Amniotic stem cell (primary cell): ENCODE results near the gene KCNA5.

Experiments
- DNase-seq: peaks from one replicate; lab custom pipeline; 2025; lab: John Stamatoyannopoulos, UW

KCNA5 gene

GRCh38 chr12:5027046-5027821, 16.4 kb upstream of the KCNA5 start:
- no peak for DNase-seq

- DNase-seq: no peak
Observed at GRCh38 chr12:5030066-5030465, 13.6 kb upstream of the KCNA5 start.

- no peak for DNase-seq
Observed at GRCh38 chr12:5031242-5031641, 12.4 kb upstream of the KCNA5 start.

GRCh38 chr12:5031958-5032357, 11.7 kb upstream of the KCNA5 start:
- no peak for DNase-seq

- DNase-seq: no peak
Observed at GRCh38 chr12:5032821-5033220, 10.9 kb upstream of the KCNA5 start.

- DNase-seq: no peak
Observed at GRCh38 chr12:5033883-5034282, 9.8 kb upstream of the KCNA5 start.

GRCh38 chr12:5034603-5035002, 9.1 kb upstream of the KCNA5 start:
- DNase-seq: no peak

GRCh38 chr12:5035618-5036017, 8.1 kb upstream of the KCNA5 start:
- no peak for DNase-seq

- no peak for DNase-seq
Observed at GRCh38 chr12:5036031-5036430, 7.6 kb upstream of the KCNA5 start.

- DNase-seq: no peak
Observed at GRCh38 chr12:5037795-5038357, 5.8 kb upstream of the KCNA5 start.

- no peak for DNase-seq
Observed at GRCh38 chr12:5038781-5039311, 4.8 kb upstream of the KCNA5 start.

GRCh38 chr12:5039815-5040214, 3.9 kb upstream of the KCNA5 start:
- no peak for DNase-seq

GRCh38 chr12:5040368-5040767, 3.3 kb upstream of the KCNA5 start:
- no peak for DNase-seq

- no peak for DNase-seq
Observed at GRCh38 chr12:5044420-5045295, 979 bp downstream of the KCNA5 start.

GRCh38 chr12:5047094-5047493, 3.4 kb downstream of the KCNA5 start:
- DNase-seq: no peak

- DNase-seq: no peak
Observed at GRCh38 chr12:5047729-5048128, 4.0 kb downstream of the KCNA5 start.

GRCh38 chr12:5050542-5050941, 6.9 kb downstream of the KCNA5 start:
- DNase-seq: no peak

- DNase-seq: no peak
Observed at GRCh38 chr12:5051334-5051733, 7.7 kb downstream of the KCNA5 start.

- no peak for DNase-seq
Observed at GRCh38 chr12:5051913-5052312, 8.2 kb downstream of the KCNA5 start.

- no peak for DNase-seq
Observed at GRCh38 chr12:5052348-5052747, 8.7 kb downstream of the KCNA5 start.

- no peak for DNase-seq
Observed at GRCh38 chr12:5059358-5059757, 15.7 kb downstream of the KCNA5 start.

GRCh38 chr12:5060958-5061357, 17.3 kb downstream of the KCNA5 start:
- DNase-seq: no peak

- no peak for DNase-seq
Observed at GRCh38 chr12:5063149-5063548, 19.5 kb downstream of the KCNA5 start.
